ENCODE measurements around the gene IL20RB. TPM values are rescaled to one million over a fixed set of nuclear protein-coding genes. Genes with fewer than 3 reads are reported as not detected.
A peak's percentile ranks its signal among the peaks of the same experiment; 100 is the strongest.

IL20RB gene
- total and polyA plus RNA-seq, 12 donors: 0.12 to 1.7 (median 0.71) TPM; not detected in 1

DNA sequence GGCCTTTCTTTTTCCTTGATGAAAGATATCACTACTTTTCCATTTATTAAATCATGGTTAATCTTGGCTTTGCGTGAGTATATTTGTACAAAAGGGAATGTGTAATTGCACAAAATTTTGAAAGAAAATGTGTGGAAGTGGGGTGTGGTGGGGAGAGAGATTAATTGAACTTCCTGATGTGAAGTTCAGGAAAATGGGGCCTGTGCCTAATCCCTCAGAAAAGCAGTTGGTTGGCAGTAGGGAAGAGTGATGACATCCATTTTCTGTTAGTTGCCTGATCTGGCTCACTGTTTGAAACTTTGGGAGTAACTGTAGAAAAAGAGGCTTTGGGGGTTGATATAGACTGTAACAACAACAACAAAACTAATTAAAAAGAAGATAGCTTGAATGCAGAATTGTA, 10.8 kb upstream of the IL20RB start:
- no peak overlapping the region for H3K4me3 ChIP-seq
- no peak for DNase-seq
- whole genome bisulfite sequencing, 4 donors: 89 to 97% (median 92%) methylated on average over 1 of the region's 1 CpG
- H3K27ac ChIP-seq: no peak overlapping the region
- no peaks in the 10 kb centered on the region for H3K9me3 ChIP-seq (replicated peaks in 1 of 3)
- peaks cover 0 to 8% of the 10 kb centered on the region in 2 donors for H3K36me3 ChIP-seq (replicated peaks in 1 of 2)
- peaks cover 12 to 40% of the 10 kb centered on the region in 2 donors for H3K4me1 ChIP-seq (replicated peaks in 1 of 2)
- intact Hi-C loops (cut with DNase I): no loop called here
- no peaks in the 10 kb centered on the region for H3K27me3 ChIP-seq
- TF ChIP-seq, protein P1, sequence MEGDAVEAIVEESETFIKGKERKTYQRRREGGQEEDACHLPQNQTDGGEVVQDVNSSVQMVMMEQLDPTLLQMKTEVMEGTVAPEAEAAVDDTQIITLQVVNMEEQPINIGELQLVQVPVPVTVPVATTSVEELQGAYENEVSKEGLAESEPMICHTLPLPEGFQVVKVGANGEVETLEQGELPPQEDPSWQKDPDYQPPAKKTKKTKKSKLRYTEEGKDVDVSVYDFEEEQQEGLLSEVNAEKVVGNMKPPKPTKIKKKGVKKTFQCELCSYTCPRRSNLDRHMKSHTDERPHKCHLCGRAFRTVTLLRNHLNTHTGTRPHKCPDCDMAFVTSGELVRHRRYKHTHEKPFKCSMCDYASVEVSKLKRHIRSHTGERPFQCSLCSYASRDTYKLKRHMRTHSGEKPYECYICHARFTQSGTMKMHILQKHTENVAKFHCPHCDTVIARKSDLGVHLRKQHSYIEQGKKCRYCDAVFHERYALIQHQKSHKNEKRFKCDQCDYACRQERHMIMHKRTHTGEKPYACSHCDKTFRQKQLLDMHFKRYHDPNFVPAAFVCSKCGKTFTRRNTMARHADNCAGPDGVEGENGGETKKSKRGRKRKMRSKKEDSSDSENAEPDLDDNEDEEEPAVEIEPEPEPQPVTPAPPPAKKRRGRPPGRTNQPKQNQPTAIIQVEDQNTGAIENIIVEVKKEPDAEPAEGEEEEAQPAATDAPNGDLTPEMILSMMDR (IDR thresholded peaks at IDR 0.05): no peak
- no peak for TF ChIP-seq POLR2A (IDR thresholded peaks at IDR 0.05)

- WGBS, 4 donors: 48 to 50% (median 50%) methylated on average over 2 of the region's 2 CpGs
- H3K27me3 ChIP-seq: no peaks in the 10 kb centered on the region
- no peak overlapping the region for H3K27ac ChIP-seq
- peaks cover 0 to 8% of the 10 kb centered on the region in 2 donors for H3K36me3 ChIP-seq (replicated peaks in 1 of 2)
- peaks cover 11 to 36% of the 10 kb centered on the region in 2 donors for H3K4me1 ChIP-seq (replicated peaks in 1 of 2)
- H3K4me3 ChIP-seq: no peak overlapping the region
- no peak for TF ChIP-seq POLR2A (IDR thresholded peaks at IDR 0.05)
- TF ChIP-seq, protein P1 (IDR thresholded peaks at IDR 0.05): no peak
- no peak for DNase-seq
- no peaks in the 10 kb centered on the region for H3K9me3 ChIP-seq (replicated peaks in 1 of 3)
- intact Hi-C loops (cut with DNase I): no loop called here
These were observed 10.3 kb upstream of the IL20RB start for GRCh38 chr3:136947477-136947876.

GRCh38 chr3:136949146-136949545, 8.6 kb upstream of the IL20RB start:
- Histone ChIP-seq H3K27me3 (no peaks in the 10 kb centered on the region), H3K4me1 (replicated peaks in 1 of 2) (peaks cover 0 to 26% of the 10 kb centered on the region in 2 donors), H3K4me3 (no peak overlapping the region), H3K36me3 (replicated peaks in 1 of 2) (peaks cover 0 to 8% of the 10 kb centered on the region in 2 donors), H3K9me3 (replicated peaks in 1 of 3) (no peaks in the 10 kb centered on the region), H3K27ac (no peak overlapping the region)
- intact Hi-C loops (cut with DNase I): no loop called here
- no peak for TF ChIP-seq POLR2A (IDR thresholded peaks at IDR 0.05)
- TF ChIP-seq, protein P1 (IDR thresholded peaks at IDR 0.05): no peak
- DNase-seq: no peak

DNA sequence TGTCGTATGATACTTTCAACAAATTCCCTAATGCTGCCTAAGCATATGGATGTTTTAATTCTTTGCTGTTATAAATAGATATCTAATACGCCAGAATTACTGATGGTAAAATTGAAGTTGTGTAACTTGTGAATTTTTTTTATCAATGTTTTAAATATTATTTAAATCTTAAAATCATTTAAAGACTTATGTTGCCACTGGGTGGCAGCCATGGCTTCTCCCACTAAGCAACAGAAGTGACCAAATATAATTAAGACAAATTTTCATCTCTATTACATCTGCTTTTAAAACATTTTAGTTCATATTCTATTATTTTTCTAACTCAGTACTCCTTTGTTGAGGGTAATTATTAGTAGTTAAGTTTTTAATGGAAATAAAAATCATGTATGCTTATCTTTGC, 8.1 kb upstream of the IL20RB start:
- intact Hi-C loops (cut with DNase I): no loop called here
- Histone ChIP-seq H3K9me3 (replicated peaks in 1 of 3) (no peaks in the 10 kb centered on the region), H3K4me3 (no peak overlapping the region), H3K27me3 (no peaks in the 10 kb centered on the region), H3K36me3 (replicated peaks in 1 of 2) (peaks cover 0 to 8% of the 10 kb centered on the region in 2 donors), H3K27ac (no peak overlapping the region), H3K4me1 (replicated peaks in 1 of 2) (peaks cover 0 to 26% of the 10 kb centered on the region in 2 donors)
- DNase-seq: no peak
- TF ChIP-seq POLR2A (IDR thresholded peaks at IDR 0.05): no peak
- TF ChIP-seq, protein P1 (IDR thresholded peaks at IDR 0.05): peak in 2 of 6 experiments; percentile 22 to 26
- 91 to 96% (median 94%) methylated on average over 2 of the region's 2 CpGs for WGBS, 4 donors

Measured in adrenal gland (tissue), 12 donors.